Uterus (tissue), 4 donors: ENCODE measurements around the gene CAMTA1. TPM values are rescaled to one million over a fixed set of nuclear protein-coding genes. Genes with fewer than 3 reads are reported as not detected.

Source experiments
- DNase-seq, 2 donors: peaks; one replicate each; pipeline ENCODE4 v3.0.0-alpha.2; 2019 to 2020
- H3K27ac ChIP-seq, 2 donors: fragments of 200-600 bp; sonication (generic); 1 replicate in 1 of 2; 2 replicates in 1 of 2; pipeline ENCODE4 v1.5.1; 2016 to 2018
- H3K27me3 ChIP-seq, 2 donors: fragments of 200-600 bp; sonication (generic); one replicate each; pipeline ENCODE4 v1.5.1; 2018 to 2019; ENCODE audit warnings: control low read depth in 1 of 2
- H3K36me3 ChIP-seq, 2 donors: fragments of 200-600 bp; sonication (generic); one replicate each; pipeline ENCODE4 v1.5.1; 2019; ENCODE audit warnings: control low read depth in 1 of 2
- H3K4me1 ChIP-seq, 2 donors: fragments of 200-600 bp; sonication (generic); one replicate each; pipeline ENCODE4 v1.5.1; 2018 to 2019; ENCODE audit warnings: control low read depth in 1 of 2
- H3K4me3 ChIP-seq, 2 donors: fragments of 200-600 bp; sonication (generic); 1 replicate in 1 of 2; 2 replicates in 1 of 2; pipeline ENCODE4 v1.5.1; 2018 to 2019; ENCODE audit warnings: mild to moderate bottlenecking in 1 of 2
- H3K9me3 ChIP-seq, 2 donors: fragments of 200-600 bp; sonication (generic); one replicate each; pipeline ENCODE4 v1.5.1; 2019; ENCODE audit warnings: control low read depth in 1 of 2
- CTCF ChIP-seq, 4 experiments: fragments of 200-600 bp in 2 of 4; fragments of 450-650 bp in 2 of 4; sonication (generic) in 2 of 4; IDR thresholded peaks; one replicate each; pipeline ENCODE4 v1.5.1; 2016 to 2019; ENCODE audit warnings: antibody characterized with exemption in 4 of 4, mild to moderate bottlenecking in 2 of 4, moderate library complexity in 1 of 4
- POLR2A ChIP-seq, 2 donors: fragments of 450-650 bp; IDR thresholded peaks; one replicate each; pipeline ENCODE4 v1.6.1; 2016; ENCODE audit warnings: antibody characterized with exemption in 2 of 2, mild to moderate bottlenecking in 1 of 2, moderate library complexity in 1 of 2
- intact Hi-C: fragments of 100-400 bp; cut with DNase I; formaldehyde crosslinking; loops from one replicate; pipeline ENCODE4 v1.15.1; 2023; ENCODE audit warnings: low total_unique reads
- total RNA-seq, 4 donors: library from RNA; depleted of rRNA in 3 of 4; stranded (reverse); fragments of >200 nt in 3 of 4; gene quantifications; one replicate each; pipeline versions ENCODE4 v1.1.0 to v1.2.4, GENCODE V29; 2014 to 2023
- donor health status: DM: yes; HTN: yes; CAD: no.

Gene CAMTA1
- total RNA-seq, 4 donors from 2014 or later: 29.7 to 427 (median 64.8) TPM

- Histone ChIP-seq H3K4me3 (no peak overlapping the region), H3K27me3 (no peaks in the 10 kb centered on the region), H3K36me3 (no peaks in the 10 kb centered on the region), H3K27ac (no peak overlapping the region), H3K9me3 (no peaks in the 10 kb centered on the region), H3K4me1 (no peaks in the 10 kb centered on the region)
- DNase-seq: no peak
- TF ChIP-seq CTCF (IDR thresholded peaks at IDR 0.05) (no peak), POLR2A (IDR thresholded peaks at IDR 0.05) (no peak)
- intact Hi-C loops: no loop called here
Observed at GRCh38 chr1:7481194-7481593, 695.9 kb downstream of the CAMTA1 start.

- H3K9me3 ChIP-seq: no peaks in the 10 kb centered on the region
Observed at GRCh38 chr1:7482077-7482476, 696.8 kb downstream of the CAMTA1 start.

DNA sequence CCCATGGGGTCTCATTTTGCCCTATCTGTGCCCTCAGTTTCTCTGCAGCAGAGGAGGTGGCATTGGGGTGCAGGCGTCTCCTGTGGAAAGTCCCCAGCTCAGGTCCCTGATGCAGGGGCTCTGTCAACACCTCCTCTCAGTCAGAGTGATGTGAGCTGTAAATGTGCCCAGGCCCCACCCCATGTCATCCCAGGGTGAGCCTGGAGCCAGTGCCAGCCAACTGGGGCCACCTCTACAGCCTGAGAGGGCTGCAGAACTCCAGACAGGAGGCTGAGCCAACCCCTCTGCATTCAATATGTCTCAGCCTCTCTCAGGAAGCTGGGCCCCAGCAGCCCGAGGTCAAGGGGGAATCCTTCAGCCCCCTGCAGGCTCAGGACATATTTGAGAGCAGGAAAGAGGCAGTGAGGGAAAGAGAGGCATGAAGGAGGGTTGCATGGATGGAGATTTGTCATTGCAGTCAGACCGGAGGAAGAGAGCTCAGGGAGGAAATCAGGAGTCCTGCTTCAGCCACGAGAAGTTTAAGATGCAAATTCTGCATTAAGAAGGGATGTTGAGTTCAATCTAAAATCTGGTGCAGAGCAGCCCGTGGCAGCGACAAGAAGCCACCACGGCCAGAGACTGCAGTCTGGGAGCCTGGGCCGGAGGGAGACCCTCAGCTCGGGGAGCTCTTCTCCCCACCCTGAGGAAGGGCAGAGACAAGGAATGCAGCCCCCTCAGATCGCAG, 697.7 kb downstream of the CAMTA1 start:
- DNase-seq: no peak
- intact Hi-C loops: no loop called here
- Histone ChIP-seq H3K4me1 (no peaks in the 10 kb centered on the region), H3K9me3 (no peaks in the 10 kb centered on the region), H3K36me3 (no peaks in the 10 kb centered on the region), H3K27ac (no peak overlapping the region), H3K4me3 (no peak overlapping the region), H3K27me3 (no peaks in the 10 kb centered on the region)
- TF ChIP-seq POLR2A (IDR thresholded peaks at IDR 0.05): no peak

More at GRCh38 chr1:7482077-7482476, 696.8 kb downstream of the CAMTA1 start:
- Histone ChIP-seq H3K4me1 (no peaks in the 10 kb centered on the region), H3K27ac (no peak overlapping the region), H3K36me3 (no peaks in the 10 kb centered on the region), H3K4me3 (no peak overlapping the region), H3K27me3 (no peaks in the 10 kb centered on the region)
- intact Hi-C loops: no loop called here
- no peak for TF ChIP-seq CTCF (IDR thresholded peaks at IDR 0.05)
- no peak for TF ChIP-seq POLR2A (IDR thresholded peaks at IDR 0.05)
- no peak for DNase-seq

- Histone ChIP-seq H3K4me3 (no peak overlapping the region), H3K4me1 (no peaks in the 10 kb centered on the region), H3K9me3 (no peaks in the 10 kb centered on the region), H3K36me3 (no peaks in the 10 kb centered on the region), H3K27me3 (no peaks in the 10 kb centered on the region), H3K27ac (no peak overlapping the region)
- DNase-seq: no peak
- intact Hi-C loops: no loop called here
- TF ChIP-seq POLR2A (IDR thresholded peaks at IDR 0.05): no peak
- no peak for TF ChIP-seq CTCF (IDR thresholded peaks at IDR 0.05)
Observed at GRCh38 chr1:7483634-7484383, 698.6 kb downstream of the CAMTA1 start.

GRCh38 chr1:7485086-7485780, 700.0 kb downstream of the CAMTA1 start:
- H3K27ac ChIP-seq: no peak overlapping the region
- no peak overlapping the region for H3K4me3 ChIP-seq
- H3K9me3 ChIP-seq: no peaks in the 10 kb centered on the region
- intact Hi-C loops: no loop called here
- H3K36me3 ChIP-seq: no peaks in the 10 kb centered on the region
- DNase-seq: no peak
- no peaks in the 10 kb centered on the region for H3K27me3 ChIP-seq
- TF ChIP-seq CTCF (IDR thresholded peaks at IDR 0.05): no peak
- no peak for TF ChIP-seq POLR2A (IDR thresholded peaks at IDR 0.05)
- no peaks in the 10 kb centered on the region for H3K4me1 ChIP-seq
